ENCODE measurements around the gene ANAPC4. TPM values are rescaled to one million over a fixed set of nuclear protein-coding genes. Genes with fewer than 3 reads are reported as not detected.
A peak's percentile ranks its signal among the peaks of the same experiment; 100 is the strongest.

Gene ANAPC4
- total RNA-seq, 4 donors from 2014 or later = 30.0 to 68.4 (median 32.6) TPM

GRCh38 chr4:25430630-25431029, 53.6 kb downstream of the ANAPC4 start:
- no peak overlapping the region for H3K4me3 ChIP-seq (replicated peaks in 1 of 3)
- H3K27ac ChIP-seq = no peak overlapping the region
- no peaks in the 10 kb centered on the region for H3K27me3 ChIP-seq
- intact Hi-C loops (cut with DNase I) = no loop called here
- H3K36me3 ChIP-seq = no peaks in the 10 kb centered on the region
- no peaks in the 10 kb centered on the region for H3K9me3 ChIP-seq
- TF ChIP-seq CTCF (IDR thresholded peaks at IDR 0.05) (no peak), POLR2A (IDR thresholded peaks at IDR 0.05) (no peak)
- DNase-seq = no peak
- H3K4me1 ChIP-seq = no peaks in the 10 kb centered on the region
- WGBS, 2 donors = 83 to 87% methylated on average over 5 of the region's 5 CpGs

GRCh38 chr4:25433966-25434827, 57.1 kb downstream of the ANAPC4 start:
- no peak overlapping the region for H3K27ac ChIP-seq
- intact Hi-C loops (cut with DNase I) = no loop called here
- no peak for DNase-seq
- WGBS, 2 donors = 88 to 93% methylated on average over 14 of the region's 14 CpGs
- no peaks in the 10 kb centered on the region for H3K27me3 ChIP-seq
- no peak overlapping the region for H3K4me3 ChIP-seq (replicated peaks in 1 of 3)
- H3K9me3 ChIP-seq = no peaks in the 10 kb centered on the region
- H3K4me1 ChIP-seq = no peaks in the 10 kb centered on the region
- no peak for TF ChIP-seq CTCF (IDR thresholded peaks at IDR 0.05)
- TF ChIP-seq POLR2A (IDR thresholded peaks at IDR 0.05) = no peak
- no peaks in the 10 kb centered on the region for H3K36me3 ChIP-seq

GRCh38 chr4:25437926-25438325, 60.9 kb downstream of the ANAPC4 start:
- TF ChIP-seq POLR2A (IDR thresholded peaks at IDR 0.05) (no peak), CTCF (IDR thresholded peaks at IDR 0.05) (no peak)
- Histone ChIP-seq H3K27ac (no peak overlapping the region), H3K4me1 (peaks cover 0 to 20% of the 10 kb centered on the region in 2 donors), H3K36me3 (no peaks in the 10 kb centered on the region), H3K27me3 (no peaks in the 10 kb centered on the region), H3K4me3 (replicated peaks in 1 of 3) (no peak overlapping the region), H3K9me3 (no peaks in the 10 kb centered on the region)
- intact Hi-C loops (cut with DNase I) = loop anchor here (5.0 kb wide), 1 partner anchor 334 kb away; no protein-coding TSS in a partner anchor
- no peak for DNase-seq

GRCh38 chr4:25439918-25440477, 62.9 kb downstream of the ANAPC4 start:
- WGBS, 2 donors = 39 to 46% methylated on average over 2 of the region's 2 CpGs
- DNase-seq = peak; percentile 54 to 56
- H3K36me3 ChIP-seq = no peaks in the 10 kb centered on the region
- intact Hi-C loops (cut with DNase I) = loop anchor here (5.0 kb wide), 1 partner anchor 332 kb away; no protein-coding TSS in a partner anchor
- TF ChIP-seq POLR2A (IDR thresholded peaks at IDR 0.05) = no peak
- TF ChIP-seq CTCF (IDR thresholded peaks at IDR 0.05) = peak; percentile 70 to 90 (median 82)
- no peaks in the 10 kb centered on the region for H3K9me3 ChIP-seq
- H3K27me3 ChIP-seq = no peaks in the 10 kb centered on the region
- peak overlapping the region in 1 of 3 donors; percentile 40 for H3K27ac ChIP-seq
- no peak overlapping the region for H3K4me3 ChIP-seq (replicated peaks in 1 of 3)
- peaks cover 0 to 27% of the 10 kb centered on the region in 2 donors for H3K4me1 ChIP-seq

GRCh38 chr4:25440478-25441030, 63.5 kb downstream of the ANAPC4 start:
- intact Hi-C loops (cut with DNase I) = no loop called here
- no peak for TF ChIP-seq CTCF (IDR thresholded peaks at IDR 0.05)
- no peak for TF ChIP-seq POLR2A (IDR thresholded peaks at IDR 0.05)
- peaks cover 0 to 31% of the 10 kb centered on the region in 2 donors for H3K4me1 ChIP-seq
- H3K36me3 ChIP-seq = no peaks in the 10 kb centered on the region
- no peaks in the 10 kb centered on the region for H3K9me3 ChIP-seq
- H3K4me3 ChIP-seq (replicated peaks in 1 of 3) = no peak overlapping the region
- DNase-seq = peak; percentile 28 to 30
- peak overlapping the region in 2 of 3 donors; percentile 40 for H3K27ac ChIP-seq
- WGBS, 2 donors = 53 to 68% methylated on average over 8 of the region's 8 CpGs
- H3K27me3 ChIP-seq = no peaks in the 10 kb centered on the region
